Bronchial epithelial cell (primary cell): Measurements from ENCODE around the gene DENND4A. TPM values are rescaled to one million over a fixed set of nuclear protein-coding genes. Genes with fewer than 3 reads are reported as not detected.

Experiments
- DNase-seq: peaks from one replicate; pipeline ENCODE4 v3.0.0-alpha.2; 2010; ENCODE audit warnings: low read depth
- FAIRE-seq: peaks from 2 replicates; lab custom pipeline; 2011; peaks lifted over from hg19 to GRCh38; lab: Jason Lieb, UNC
- H3K27me3 ChIP-seq: 2 replicates; pipeline ENCODE4 v1.5.1; 2011; ENCODE audit warnings: low read length; ENCODE audit not compliant: control insufficient read depth, insufficient read depth
- H3K36me3 ChIP-seq: 2 replicates; pipeline ENCODE4 v1.5.1; 2011; ENCODE audit warnings: low read length; ENCODE audit not compliant: control insufficient read depth, insufficient read depth
- H3K4me3 ChIP-seq: 2 replicates; pipeline ENCODE4 v1.5.1; 2011; ENCODE audit warnings: mild to moderate bottlenecking, low read depth, low read length, control low read depth
- CTCF ChIP-seq: IDR thresholded peaks from 2 replicates; pipeline ENCODE4 v1.5.1; 2011; ENCODE audit warnings: mild to moderate bottlenecking, moderate library complexity, low read length, control low read depth, inconsistent platforms; ENCODE audit not compliant: insufficient read depth, severe bottlenecking
- total RNA-seq: library from RNA; depleted of rRNA; stranded (reverse); fragments of >200 nt; gene quantifications from 2 replicates; pipeline ENCODE4 v1.2.1, GENCODE V29; 2014

Gene DENND4A
- total RNA-seq, 1 donor from 2014 or later: 11.1 TPM

GRCh38 chr15:65723876-65724275, 68.2 kb downstream of the DENND4A start:
- Histone ChIP-seq H3K36me3 (peaks cover 2% of the 10 kb centered on the region), H3K27me3 (no peaks in the 10 kb centered on the region), H3K4me3 (no peak overlapping the region)
- FAIRE-seq: no peak
- DNase-seq: no peak
- TF ChIP-seq CTCF: no peak

- Histone ChIP-seq H3K27me3 (no peaks in the 10 kb centered on the region), H3K4me3 (no peak overlapping the region), H3K36me3 (peaks cover 2% of the 10 kb centered on the region)
- TF ChIP-seq CTCF: no peak
- no peak for DNase-seq
- no peak for FAIRE-seq
These were observed 69.9 kb downstream of the DENND4A start for GRCh38 chr15:65722191-65722590.

GRCh38 chr15:65712415-65712814, 79.7 kb downstream of the DENND4A start:
- H3K36me3 ChIP-seq: peaks cover 5% of the 10 kb centered on the region
- FAIRE-seq (no peak), DNase-seq (no peak)
- no peak for TF ChIP-seq CTCF
- no peaks in the 10 kb centered on the region for H3K27me3 ChIP-seq
- no peak overlapping the region for H3K4me3 ChIP-seq

- H3K27me3 ChIP-seq: no peaks in the 10 kb centered on the region
- DNase-seq: no peak
- FAIRE-seq: no peak
- peaks cover 6% of the 10 kb centered on the region for H3K36me3 ChIP-seq
- H3K4me3 ChIP-seq: no peak overlapping the region
- no peak for TF ChIP-seq CTCF
These were observed 97.0 kb downstream of the DENND4A start for GRCh38 chr15:65695081-65695480.

- DNase-seq (no peak), FAIRE-seq (no peak)
- no peak for TF ChIP-seq CTCF
- H3K27me3 ChIP-seq: no peaks in the 10 kb centered on the region
- no peak overlapping the region for H3K4me3 ChIP-seq
- peaks cover 6% of the 10 kb centered on the region for H3K36me3 ChIP-seq
These were observed 101.3 kb downstream of the DENND4A start for GRCh38 chr15:65690778-65691177.

- FAIRE-seq: no peak
- H3K4me3 ChIP-seq: no peak overlapping the region
- no peaks in the 10 kb centered on the region for H3K27me3 ChIP-seq
- no peak for TF ChIP-seq CTCF
- peaks cover 6% of the 10 kb centered on the region for H3K36me3 ChIP-seq
- DNase-seq: no peak
These were observed 101.9 kb downstream of the DENND4A start for GRCh38 chr15:65690173-65690572.
